LNCaP clone FGC (cell line): ENCODE measurements around the gene CAV2.

Experiments
- DNase-seq: peaks from one replicate; pipeline ENCODE4 v3.0.0-alpha.2; 2011; ENCODE audit warnings: low read depth
- H3K4me3 ChIP-seq: 2 replicates; pipeline ENCODE4 v1.5.1; 2011; ENCODE audit warnings: mild to moderate bottlenecking, low read depth, low read length, control low read depth
- TF ChIP-seq, protein P1 (sequence below): IDR thresholded peaks from 2 replicates; pipeline ENCODE4 v1.5.1; 2012; ENCODE audit warnings: mild to moderate bottlenecking; ENCODE audit not compliant: control insufficient read depth, insufficient read depth; ENCODE audit errors: extremely low read depth

The CAV2 gene

DNA sequence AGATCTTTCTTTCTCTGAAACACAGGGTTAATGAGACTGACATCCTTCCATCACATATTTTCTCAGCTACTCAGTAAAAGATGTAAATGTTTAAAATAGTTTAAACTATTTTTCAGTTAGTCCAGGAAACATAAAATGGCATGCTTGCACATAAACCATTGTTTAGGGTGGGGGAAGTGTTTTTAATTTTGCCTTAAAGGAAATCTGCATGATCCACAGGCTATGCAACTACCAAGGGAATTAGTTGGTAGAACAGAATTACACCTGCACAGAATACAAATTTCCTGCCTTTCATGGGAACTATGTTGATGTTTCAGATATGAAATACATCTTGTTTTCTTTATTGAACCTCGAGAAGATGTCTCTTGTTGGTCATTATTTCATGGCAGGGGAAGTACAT, 35.9 kb downstream of the CAV2 start:
- H3K4me3 ChIP-seq: no peak overlapping the region
- no peak for DNase-seq
- TF ChIP-seq, protein P1, sequence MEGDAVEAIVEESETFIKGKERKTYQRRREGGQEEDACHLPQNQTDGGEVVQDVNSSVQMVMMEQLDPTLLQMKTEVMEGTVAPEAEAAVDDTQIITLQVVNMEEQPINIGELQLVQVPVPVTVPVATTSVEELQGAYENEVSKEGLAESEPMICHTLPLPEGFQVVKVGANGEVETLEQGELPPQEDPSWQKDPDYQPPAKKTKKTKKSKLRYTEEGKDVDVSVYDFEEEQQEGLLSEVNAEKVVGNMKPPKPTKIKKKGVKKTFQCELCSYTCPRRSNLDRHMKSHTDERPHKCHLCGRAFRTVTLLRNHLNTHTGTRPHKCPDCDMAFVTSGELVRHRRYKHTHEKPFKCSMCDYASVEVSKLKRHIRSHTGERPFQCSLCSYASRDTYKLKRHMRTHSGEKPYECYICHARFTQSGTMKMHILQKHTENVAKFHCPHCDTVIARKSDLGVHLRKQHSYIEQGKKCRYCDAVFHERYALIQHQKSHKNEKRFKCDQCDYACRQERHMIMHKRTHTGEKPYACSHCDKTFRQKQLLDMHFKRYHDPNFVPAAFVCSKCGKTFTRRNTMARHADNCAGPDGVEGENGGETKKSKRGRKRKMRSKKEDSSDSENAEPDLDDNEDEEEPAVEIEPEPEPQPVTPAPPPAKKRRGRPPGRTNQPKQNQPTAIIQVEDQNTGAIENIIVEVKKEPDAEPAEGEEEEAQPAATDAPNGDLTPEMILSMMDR: no peak

DNA sequence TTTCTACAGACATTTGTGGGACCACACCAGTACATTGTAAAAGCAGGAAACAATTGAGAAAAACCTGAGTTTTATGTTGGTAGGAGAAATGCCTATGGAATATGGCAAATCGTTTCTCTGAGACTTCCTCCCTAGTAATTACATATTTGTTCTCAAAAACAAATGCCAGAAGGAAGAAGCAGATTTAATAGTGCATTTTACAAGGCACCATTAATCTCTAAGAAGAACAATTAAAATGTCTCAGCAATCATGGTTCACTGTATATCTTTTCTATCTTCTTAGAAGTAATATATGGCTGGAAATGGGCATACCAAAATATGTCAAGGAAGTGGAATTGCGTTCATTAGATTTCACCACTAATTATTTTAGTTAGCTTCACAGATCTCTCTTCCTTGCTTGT, 38.6 kb downstream of the CAV2 start:
- TF ChIP-seq, protein P1: no peak
- peak; percentile 63 for DNase-seq
- no peak overlapping the region for H3K4me3 ChIP-seq

DNA sequence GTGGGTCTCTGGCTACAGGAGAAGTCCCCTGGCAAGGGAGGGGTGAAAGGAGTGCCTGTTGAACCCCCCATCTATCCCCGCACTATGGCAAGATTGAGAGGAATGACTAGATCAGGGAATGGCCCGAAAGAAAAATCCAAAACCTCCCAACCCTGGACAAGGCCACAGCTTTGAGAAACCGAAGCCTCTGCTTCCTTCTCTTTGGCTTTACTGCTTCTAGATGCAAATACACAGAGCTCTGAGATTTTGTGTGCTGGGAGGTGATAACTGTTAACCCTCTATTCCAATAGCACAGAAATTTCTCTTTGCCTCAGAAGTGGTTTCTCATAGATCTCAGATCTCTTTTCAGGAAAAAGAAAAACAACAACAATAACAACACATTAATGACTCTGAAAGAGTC, 40.3 kb downstream of the CAV2 start:
- H3K4me3 ChIP-seq: no peak overlapping the region
- TF ChIP-seq, protein P1: no peak
- no peak for DNase-seq

DNA sequence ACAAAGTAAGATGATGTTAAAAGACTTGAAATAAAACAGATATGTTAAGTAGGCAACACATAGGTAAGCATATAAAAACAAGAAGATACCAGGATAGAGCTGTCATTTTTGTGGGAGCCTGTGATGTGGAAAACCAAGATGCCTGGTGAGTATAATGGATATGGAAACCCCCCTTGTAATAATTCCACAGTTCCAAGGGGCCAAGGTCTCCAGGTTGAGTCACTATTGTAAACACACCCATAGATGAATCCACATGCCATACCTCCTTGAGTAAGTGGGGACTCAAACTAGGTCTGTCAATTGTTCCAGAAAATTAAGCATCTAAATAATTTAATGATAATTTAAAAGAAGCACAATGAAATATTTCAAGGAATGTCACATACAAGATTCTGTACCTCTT, 41.2 kb downstream of the CAV2 start:
- no peak overlapping the region for H3K4me3 ChIP-seq
- TF ChIP-seq, protein P1: no peak
- no peak for DNase-seq

DNA sequence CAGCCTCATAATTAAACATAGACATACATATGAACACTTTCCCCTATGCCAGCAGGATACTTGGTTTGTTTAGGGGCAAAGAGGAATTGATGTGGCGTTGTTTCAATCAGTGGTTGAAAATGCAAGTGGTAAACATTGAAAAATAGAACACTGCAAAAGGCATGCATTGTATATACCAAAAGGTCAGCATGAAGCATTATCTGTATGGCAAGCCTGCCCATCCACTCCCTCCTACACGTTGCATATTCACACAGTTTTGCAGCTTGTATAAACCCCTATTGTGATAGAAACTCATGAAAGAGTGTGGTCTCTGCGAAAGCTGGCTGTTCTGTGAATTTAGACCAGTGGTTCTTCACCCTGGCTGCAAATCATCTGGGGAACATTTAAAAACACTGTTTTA, 42.4 kb downstream of the CAV2 start:
- no peak for DNase-seq
- no peak overlapping the region for H3K4me3 ChIP-seq
- TF ChIP-seq, protein P1: no peak

DNA sequence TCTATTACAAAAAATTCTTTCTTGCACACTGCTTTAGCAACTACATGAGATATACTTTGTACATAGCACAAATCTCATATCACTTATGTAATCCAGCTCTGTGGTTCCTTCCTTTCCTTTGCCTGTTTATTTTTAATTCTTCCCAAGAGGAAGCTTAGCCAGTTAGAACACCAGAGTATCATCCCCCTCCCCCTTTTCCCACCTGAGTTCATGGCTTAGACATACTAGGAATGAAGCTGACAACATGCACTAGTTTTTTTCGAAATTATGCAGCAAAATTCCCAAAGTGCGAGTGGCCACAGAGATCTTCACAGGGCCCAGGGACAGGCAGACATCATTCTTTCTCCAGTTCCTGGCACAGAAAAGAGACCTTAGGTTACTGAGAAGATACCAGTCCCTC, 43.1 kb downstream of the CAV2 start:
- H3K4me3 ChIP-seq: no peak overlapping the region
- TF ChIP-seq, protein P1: no peak
- DNase-seq: no peak

DNA sequence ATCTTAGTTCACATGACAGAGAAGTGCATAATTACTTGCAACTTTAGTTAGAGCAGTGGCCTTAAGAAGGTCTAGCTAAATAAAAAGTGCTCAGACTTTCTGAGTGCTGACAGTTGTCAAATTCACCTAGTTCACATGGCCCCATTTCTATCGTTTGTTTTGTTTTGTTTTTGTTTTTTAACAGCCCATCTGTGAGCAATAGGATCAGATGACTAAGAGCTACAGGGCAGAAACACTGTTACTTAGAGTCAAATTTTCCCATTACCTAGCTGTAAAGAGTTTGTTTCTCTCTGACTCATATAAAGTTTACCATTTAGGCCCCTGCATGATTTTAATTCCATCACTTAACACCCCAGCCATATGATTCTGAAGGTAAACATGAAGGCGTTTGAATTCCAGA, 44.1 kb downstream of the CAV2 start:
- TF ChIP-seq, protein P1: no peak
- H3K4me3 ChIP-seq: no peak overlapping the region
- DNase-seq: no peak
